A549 (cell line): ENCODE data around the gene GAL3ST2.

Experiments
- CTCF ChIP-seq: fragments of >200 bp; sonication (Bioruptor Twin); formaldehyde crosslinking; IDR thresholded peaks from 3 replicates; pipeline ENCODE4 v1.5.1; 2016
- USF2 ChIP-seq: fragments of 450-650 bp; IDR thresholded peaks from 2 replicates; pipeline ENCODE4 v1.6.1; 2014; ENCODE audit warnings: antibody characterized with exemption
- ZFP36 ChIP-seq: fragments of 450-650 bp; IDR thresholded peaks from 2 replicates; pipeline ENCODE4 v1.6.1; 2014; ENCODE audit warnings: borderline replicate concordance; ENCODE audit not compliant: partially characterized antibody

GRCh38 chr2:241801611-241802420, 25.2 kb downstream of the GAL3ST2 start:
- TF ChIP-seq CTCF (no peak), USF2 (no peak), ZFP36 (no peak)
